OCI-LY7 (cell line): Measurements from ENCODE around the gene ZNF469. TPM values are rescaled to one million over a fixed set of nuclear protein-coding genes. Genes with fewer than 3 reads are reported as not detected.

Experiments
- BruUV-seq: library from RNA; stranded (reverse); fragments of 400-500 nt; replicated peaks from 2 replicates; lab custom pipeline; 2021; lab: Mats Ljungman, UMichigan
- CTCF ChIA-PET: fragments of 300-600 bp; sonication (Branson Sonifier 250); formaldehyde crosslinking; loops from one replicate; lab custom pipeline; 2022; ENCODE audit warnings: antibody characterized with exemption; ENCODE audit not compliant: unreplicated experiment; lab: Charles Lee
- POLR2A ChIA-PET: fragments of 300-600 bp; sonication (Branson Sonifier 250); formaldehyde crosslinking; loops from one replicate; lab custom pipeline; 2022; ENCODE audit warnings: antibody characterized with exemption; lab: Charles Lee
- DNase-seq: peaks from one replicate; pipeline ENCODE4 v3.0.0-alpha.2; 2015; ENCODE audit warnings: low spot score
- H2AFZ ChIP-seq: fragments of 200-600 bp; sonication (generic), shearing (Covaris generic); 2 replicates; pipeline ENCODE4 v1.6.1; 2014; ENCODE audit warnings: mild to moderate bottlenecking, antibody characterized with exemption, low read length, moderate library complexity
- H3K27ac ChIP-seq: fragments of 200-600 bp; sonication (generic); 2 replicates; pipeline ENCODE4 v1.5.1; 2014; ENCODE audit warnings: mixed run types, low read depth, mild to moderate bottlenecking, moderate library complexity, low read length, inconsistent platforms; ENCODE audit not compliant: poor library complexity, severe bottlenecking
- H3K36me3 ChIP-seq: fragments of 200-600 bp; sonication (generic); 2 replicates; pipeline ENCODE4 v1.6.1; 2014; ENCODE audit warnings: mild to moderate bottlenecking, antibody characterized with exemption, low read length, moderate library complexity, mixed read lengths; ENCODE audit not compliant: insufficient read depth
- H3K4me1 ChIP-seq: fragments of 200-600 bp; sonication (generic); 2 replicates; pipeline ENCODE4 v1.5.1; 2014; ENCODE audit warnings: mild to moderate bottlenecking, low read length; ENCODE audit not compliant: insufficient read depth, poor library complexity, severe bottlenecking
- H3K4me2 ChIP-seq: fragments of 200-600 bp; sonication (generic); 2 replicates; pipeline ENCODE4 v1.6.1; 2014; ENCODE audit warnings: mild to moderate bottlenecking, low read length
- H3K4me3 ChIP-seq: fragments of 200-600 bp; sonication (generic); 2 replicates; pipeline ENCODE4 v1.5.1; 2014; ENCODE audit warnings: mild to moderate bottlenecking, low read depth, low read length; ENCODE audit not compliant: poor library complexity, severe bottlenecking
- H3K79me2 ChIP-seq: fragments of 200-600 bp; sonication (generic); 2 replicates; pipeline ENCODE4 v1.6.1; 2016; ENCODE audit warnings: low read depth, mild to moderate bottlenecking, low read length, moderate library complexity, mixed read lengths; ENCODE audit not compliant: insufficient read depth
- H3K9me2 ChIP-seq: fragments of 200-600 bp; sonication (generic); 2 replicates; pipeline ENCODE4 v1.6.1; 2016; ENCODE audit warnings: mild to moderate bottlenecking, low read length, mixed read lengths; ENCODE audit not compliant: insufficient read depth
- H3K9me3 ChIP-seq: fragments of 200-600 bp; sonication (generic); 2 replicates; pipeline ENCODE4 v1.6.1; 2014; ENCODE audit warnings: mild to moderate bottlenecking, mixed run types, low read length, mixed read lengths
- H4K20me1 ChIP-seq: fragments of 200-600 bp; sonication (generic); 2 replicates; pipeline ENCODE4 v1.6.1; 2014; ENCODE audit warnings: mild to moderate bottlenecking, antibody characterized with exemption, low read length, moderate library complexity, mixed read lengths; ENCODE audit not compliant: insufficient read depth
- CTCF ChIP-seq: fragments of 200-600 bp; sonication (generic); conservative IDR thresholded peaks from 2 replicates; pipeline ENCODE4 v1.5.1; 2014; ENCODE audit warnings: mild to moderate bottlenecking, antibody characterized with exemption, low read length, moderate library complexity, mixed read lengths
- EZH2phosphoT487 ChIP-seq: fragments of 200-600 bp; sonication (generic); IDR thresholded peaks from 2 replicates; pipeline ENCODE4 v1.6.1; 2018; ENCODE audit warnings: low read depth, borderline replicate concordance, mild to moderate bottlenecking, mixed run types, antibody characterized with exemption, low read length, moderate library complexity, mixed read lengths
- intact Hi-C: fragments of 100-400 bp; cut with micrococcal nuclease; formaldehyde crosslinking; loops from one replicate; pipeline ENCODE4 v1.10.0; 2022; ENCODE audit not compliant: unreplicated experiment
- total RNA-seq, 2 experiments: library from RNA; depleted of rRNA in 1 of 2; stranded (reverse); fragments of >200 nt in 1 of 2; shearing (Covaris generic) in 1 of 2; gene quantifications; 2 replicates each; pipeline ENCODE4 v1.2.3, GENCODE V29; 2014 to 2022

The ZNF469 gene
- total RNA-seq, 2 experiments from 2014 or later, result under 0.01 TPM; not detected in 1

DNA sequence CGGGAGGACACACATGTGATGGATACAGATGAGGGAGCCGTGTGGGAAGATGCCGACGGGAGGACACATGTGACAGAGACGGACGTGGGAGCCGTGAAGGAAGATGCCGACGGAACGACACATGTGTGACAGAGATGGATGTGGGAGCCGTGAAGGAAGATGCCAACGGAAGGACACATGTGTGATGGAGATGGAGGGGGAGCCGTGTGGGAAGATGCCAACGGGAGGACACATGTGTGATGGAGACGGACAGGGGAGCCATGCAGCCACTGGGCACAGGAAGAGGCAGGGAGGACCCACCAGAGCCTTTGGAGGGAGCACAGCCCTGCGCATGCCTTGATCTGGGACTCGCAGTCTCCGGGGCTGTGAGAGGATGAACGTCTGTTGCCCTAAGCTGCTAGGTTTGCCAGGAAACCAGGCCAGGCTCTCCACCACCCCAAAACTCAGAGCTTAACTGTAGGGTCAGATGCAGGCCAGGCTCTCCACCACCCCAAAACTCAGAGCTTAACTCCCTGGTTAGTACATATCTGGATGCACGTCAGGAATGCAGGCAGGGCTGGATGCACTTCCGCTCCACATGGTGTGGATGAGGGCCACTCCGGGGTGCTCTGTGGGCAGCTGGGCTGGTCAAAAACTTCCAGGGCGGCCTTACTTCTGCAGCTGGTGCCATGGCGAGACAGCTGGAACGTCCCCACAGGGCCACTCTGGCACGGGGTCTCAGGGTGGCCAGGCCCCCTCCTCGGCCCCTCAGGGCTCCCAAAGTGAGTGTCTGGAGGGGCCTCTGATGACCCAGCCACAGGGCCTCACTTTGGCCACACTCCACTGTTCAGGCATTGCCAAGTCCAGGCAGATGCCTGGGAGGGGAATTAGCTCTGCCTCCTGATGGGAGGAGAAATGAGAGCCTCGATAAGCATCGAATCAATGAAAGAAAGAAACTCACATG is 47.7 kb upstream of the ZNF469 start:
- ChIA-PET POLR2A (no interaction called here), CTCF (no interaction called here)
- no peak for TF ChIP-seq CTCF
- TF ChIP-seq EZH2phosphoT487, result no peak

GRCh38 chr16:88337021-88337420 is 45.7 kb upstream of the ZNF469 start:
- Histone ChIP-seq H4K20me1 (no peaks in the 10 kb centered on the region), H3K9me2 (no peaks in the 10 kb centered on the region), H3K4me3 (no peak overlapping the region), H3K36me3 (no peaks in the 10 kb centered on the region), H2AFZ (no peak overlapping the region), H3K4me2 (no peak overlapping the region), H3K9me3 (no peaks in the 10 kb centered on the region), H3K4me1 (no peaks in the 10 kb centered on the region), H3K79me2 (no peaks in the 10 kb centered on the region), H3K27ac (no peak overlapping the region)
- POLR2A ChIA-PET, result no interaction called here
- no peak for DNase-seq
- CTCF ChIA-PET, result no interaction called here
- no TSS peak for BruUV-seq
- intact Hi-C loops, result no loop called here
- TF ChIP-seq CTCF (no peak), EZH2phosphoT487 (no peak)

More for the DNA sequence above, 47.7 kb upstream of the ZNF469 start:
- no peak overlapping the region for H3K4me2 ChIP-seq
- no peak overlapping the region for H2AFZ ChIP-seq
- no TSS peak for BruUV-seq
- no peak overlapping the region for H3K4me3 ChIP-seq
- H3K79me2 ChIP-seq, result no peaks in the 10 kb centered on the region
- no peaks in the 10 kb centered on the region for H3K9me3 ChIP-seq
- intact Hi-C loops, result no loop called here
- no peaks in the 10 kb centered on the region for H3K36me3 ChIP-seq
- no peaks in the 10 kb centered on the region for H4K20me1 ChIP-seq
- no peaks in the 10 kb centered on the region for H3K9me2 ChIP-seq
- no peak for DNase-seq
- no peak overlapping the region for H3K27ac ChIP-seq
- H3K4me1 ChIP-seq, result no peaks in the 10 kb centered on the region

DNA sequence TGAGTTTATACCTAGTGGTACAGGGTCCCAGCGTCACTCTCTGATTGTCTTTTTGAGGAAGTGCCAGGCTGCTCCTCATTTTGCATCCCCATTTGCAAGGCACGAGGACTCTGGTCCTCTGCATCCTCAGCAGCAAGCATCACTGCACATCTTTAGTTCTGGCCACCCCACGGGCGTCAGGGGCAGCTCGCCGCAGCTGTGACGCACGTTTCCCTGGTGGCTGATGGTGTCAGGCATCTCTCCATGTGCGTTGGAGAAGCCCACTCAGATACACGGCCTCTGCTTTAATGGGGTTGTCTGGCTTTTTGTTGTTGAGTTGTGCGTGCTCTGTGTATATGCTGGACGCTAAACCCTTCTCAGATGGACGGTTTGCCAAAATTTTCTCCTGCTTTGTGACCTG is 45.2 kb upstream of the ZNF469 start:
- TF ChIP-seq CTCF (no peak), EZH2phosphoT487 (no peak)
- Histone ChIP-seq H3K9me2 (no peaks in the 10 kb centered on the region), H3K9me3 (no peaks in the 10 kb centered on the region), H3K4me2 (no peak overlapping the region), H3K4me1 (no peaks in the 10 kb centered on the region), H3K36me3 (no peaks in the 10 kb centered on the region), H3K27ac (no peak overlapping the region), H2AFZ (no peak overlapping the region), H3K4me3 (no peak overlapping the region), H3K79me2 (no peaks in the 10 kb centered on the region), H4K20me1 (no peaks in the 10 kb centered on the region)
- ChIA-PET CTCF (no interaction called here), POLR2A (no interaction called here)
- DNase-seq, result no peak
- BruUV-seq, result no TSS peak
- intact Hi-C loops, result no loop called here
